Fibroblast of lung (primary cell): Measurements from ENCODE around the gene KMT2D. TPM values are rescaled to one million over a fixed set of nuclear protein-coding genes. Genes with fewer than 3 reads are reported as not detected.

Experiments used
- DNase-seq, 2 donors: peaks; one replicate each; pipeline versions ENCODE4 v3.0.0 to v3.0.0-alpha.2; 2010; ENCODE audit warnings: low read depth in 2 of 2
- H2AFZ ChIP-seq: 2 replicates; pipeline ENCODE4 v1.5.1; 2012; ENCODE audit warnings: low read length, control low read depth, inconsistent platforms
- H3K27ac ChIP-seq: 2 replicates; pipeline ENCODE4 v1.5.1; 2011; ENCODE audit warnings: low read length, control low read depth; ENCODE audit not compliant: insufficient read depth
- H3K27me3 ChIP-seq: 2 replicates; pipeline ENCODE4 v1.5.1; 2011; ENCODE audit warnings: mild to moderate bottlenecking, low read length; ENCODE audit not compliant: control insufficient read depth, insufficient read depth
- H3K36me3 ChIP-seq: 2 replicates; pipeline ENCODE4 v1.5.1; 2011; ENCODE audit warnings: low read length; ENCODE audit not compliant: control insufficient read depth, insufficient read depth
- H3K4me1 ChIP-seq: 2 replicates; pipeline ENCODE4 v1.5.1; 2011; ENCODE audit warnings: low read length; ENCODE audit not compliant: control insufficient read depth, insufficient read depth; ENCODE audit errors: extremely low read depth
- H3K4me2 ChIP-seq: 2 replicates; pipeline ENCODE4 v1.5.1; 2011; ENCODE audit warnings: low read length, control low read depth; ENCODE audit not compliant: insufficient read depth; ENCODE audit errors: extremely low read depth
- H3K4me3 ChIP-seq, 4 experiments: fragments of 200-600 bp in 1 of 4; sonication (generic) in 1 of 4; replicated peaks in 1 of 4; 2 replicates each; pipeline ENCODE4 v1.5.1; 2011 to 2016; ENCODE audit warnings: low read length in 4 of 4, low read depth in 3 of 4, mild to moderate bottlenecking in 3 of 4, control low read depth in 2 of 4, inconsistent platforms in 1 of 4, mixed read lengths in 1 of 4; ENCODE audit not compliant: insufficient read depth in 1 of 4; ENCODE audit errors: control extremely low read depth in 1 of 4
- H3K79me2 ChIP-seq: 2 replicates; pipeline ENCODE4 v1.5.1; 2012; ENCODE audit warnings: mild to moderate bottlenecking, low read length, inconsistent platforms; ENCODE audit not compliant: control insufficient read depth, insufficient read depth
- H3K9ac ChIP-seq: 2 replicates; pipeline ENCODE4 v1.5.1; 2011; ENCODE audit warnings: mild to moderate bottlenecking, low read length, control low read depth; ENCODE audit not compliant: insufficient read depth
- H3K9me3 ChIP-seq: 2 replicates; pipeline ENCODE4 v1.5.1; 2012; ENCODE audit warnings: low read depth, low read length; ENCODE audit not compliant: control insufficient read depth, insufficient read depth
- H4K20me1 ChIP-seq: 2 replicates; pipeline ENCODE4 v1.5.1; 2011; ENCODE audit warnings: low read length; ENCODE audit not compliant: control insufficient read depth, insufficient read depth; ENCODE audit errors: extremely low read depth
- EZH2 ChIP-seq: IDR thresholded peaks from 2 replicates; pipeline ENCODE4 v1.5.1; 2012; ENCODE audit warnings: low read length, control low read depth, mild to moderate bottlenecking; ENCODE audit errors: missing control alignments
- polyA plus RNA-seq, 2 donors: library from polyadenylated mRNA; depleted of rRNA in 1 of 2; stranded (reverse) in 1 of 2; unstranded in 1 of 2; fragments of >200 nt; gene quantifications; 2 replicates each; pipeline ENCODE4 v1.2.1, GENCODE V29; 2011 to 2012; ENCODE audit warnings: missing spikeins in 1 of 2
- total RNA-seq: library from RNA; depleted of rRNA; stranded (reverse); fragments of >200 nt; gene quantifications from 2 replicates; pipeline ENCODE4 v1.2.1, GENCODE V29; 2014
- TF ChIP-seq, protein P1 (sequence below), 2 donors: IDR thresholded peaks in 1 of 2; conservative IDR thresholded peaks in 1 of 2; 1 replicate in 1 of 2; 2 replicates in 1 of 2; pipeline ENCODE4 v1.5.1; 2011 to 2012; ENCODE audit warnings: low read length in 2 of 2, control low read depth in 1 of 2, inconsistent platforms in 1 of 2, low read depth in 1 of 2, mild to moderate bottlenecking in 1 of 2

The KMT2D gene
- total and polyA plus RNA-seq, 2 donors (not counting 1 experiment from before 2014, with no cell fraction given), result 7.3 to 33.0 TPM

DNA sequence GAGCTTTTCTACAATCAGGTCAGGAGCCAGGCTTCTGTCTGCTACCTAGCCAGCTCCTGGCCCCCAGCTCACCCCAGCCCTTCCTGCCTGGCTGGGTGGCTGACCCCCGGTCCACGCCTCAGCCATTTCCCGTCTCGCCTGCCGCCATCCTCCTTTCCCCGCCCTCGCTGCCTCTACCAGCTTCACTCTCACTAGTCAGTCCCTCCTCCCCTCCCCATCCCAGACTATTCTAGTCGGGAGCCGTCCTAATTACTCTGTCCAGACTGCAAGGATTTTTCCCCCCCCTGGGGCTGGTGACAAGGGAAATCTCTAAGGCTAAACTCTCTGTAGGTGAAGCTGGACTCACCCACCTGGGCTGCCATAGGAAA is 33.2 kb upstream of the KMT2D start:
- peaks cover 7% of the 10 kb centered on the region for H3K4me1 ChIP-seq
- H3K9me3 ChIP-seq, result no peaks in the 10 kb centered on the region
- H4K20me1 ChIP-seq, result no peaks in the 10 kb centered on the region
- no peak for DNase-seq
- peak overlapping the region; percentile 9 for H3K4me2 ChIP-seq
- peaks cover 21% of the 10 kb centered on the region for H3K27me3 ChIP-seq
- peaks cover 5% of the 10 kb centered on the region for H3K36me3 ChIP-seq
- H3K9ac ChIP-seq, result no peak overlapping the region
- H2AFZ ChIP-seq, result no peak overlapping the region
- H3K27ac ChIP-seq, result no peak overlapping the region
- H3K79me2 ChIP-seq, result no peaks in the 10 kb centered on the region
- peak; percentile 73 for TF ChIP-seq EZH2
- TF ChIP-seq, protein P1, sequence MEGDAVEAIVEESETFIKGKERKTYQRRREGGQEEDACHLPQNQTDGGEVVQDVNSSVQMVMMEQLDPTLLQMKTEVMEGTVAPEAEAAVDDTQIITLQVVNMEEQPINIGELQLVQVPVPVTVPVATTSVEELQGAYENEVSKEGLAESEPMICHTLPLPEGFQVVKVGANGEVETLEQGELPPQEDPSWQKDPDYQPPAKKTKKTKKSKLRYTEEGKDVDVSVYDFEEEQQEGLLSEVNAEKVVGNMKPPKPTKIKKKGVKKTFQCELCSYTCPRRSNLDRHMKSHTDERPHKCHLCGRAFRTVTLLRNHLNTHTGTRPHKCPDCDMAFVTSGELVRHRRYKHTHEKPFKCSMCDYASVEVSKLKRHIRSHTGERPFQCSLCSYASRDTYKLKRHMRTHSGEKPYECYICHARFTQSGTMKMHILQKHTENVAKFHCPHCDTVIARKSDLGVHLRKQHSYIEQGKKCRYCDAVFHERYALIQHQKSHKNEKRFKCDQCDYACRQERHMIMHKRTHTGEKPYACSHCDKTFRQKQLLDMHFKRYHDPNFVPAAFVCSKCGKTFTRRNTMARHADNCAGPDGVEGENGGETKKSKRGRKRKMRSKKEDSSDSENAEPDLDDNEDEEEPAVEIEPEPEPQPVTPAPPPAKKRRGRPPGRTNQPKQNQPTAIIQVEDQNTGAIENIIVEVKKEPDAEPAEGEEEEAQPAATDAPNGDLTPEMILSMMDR (conservative IDR thresholded peaks at IDR 0.05 in 1 of 2, IDR thresholded peaks at IDR 0.05 in 1 of 2; ENCODE audit: low read depth in 1 of 2, low read length in 2 of 2), result no peak
- H3K4me3 ChIP-seq, result peak overlapping the region in 1 of 4 experiments; percentile 33

DNA sequence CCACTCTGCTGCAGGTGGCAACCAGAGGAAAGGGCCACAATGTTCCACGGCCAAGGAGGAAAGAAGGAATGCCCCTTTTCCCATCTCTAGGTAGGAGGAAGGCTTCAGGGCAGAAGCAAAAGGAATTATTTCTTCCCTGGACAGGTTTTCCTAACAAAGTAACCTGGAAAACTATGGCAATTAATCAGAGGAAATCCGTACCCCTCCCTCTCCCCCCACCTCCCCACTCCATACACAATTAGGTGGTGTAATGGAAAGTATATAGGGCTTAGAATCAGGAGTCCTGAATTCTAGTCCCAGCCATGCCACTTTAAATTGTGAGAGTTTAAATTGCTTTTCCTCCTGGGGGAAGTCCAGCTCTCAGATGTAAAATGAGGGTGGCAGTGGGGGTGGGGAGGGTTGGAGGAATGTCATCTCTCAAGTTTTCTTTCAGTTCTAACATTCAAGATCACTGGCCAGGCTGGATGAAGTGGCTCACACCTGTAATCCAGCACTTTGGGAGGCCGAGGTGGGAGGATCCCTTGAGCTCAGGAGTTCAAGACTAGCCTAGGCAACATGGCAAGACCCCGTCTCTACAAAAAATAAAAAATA is 32.3 kb upstream of the KMT2D start:
- no peaks in the 10 kb centered on the region for H3K79me2 ChIP-seq
- H3K27ac ChIP-seq, result no peak overlapping the region
- H4K20me1 ChIP-seq, result no peaks in the 10 kb centered on the region
- H3K4me3 ChIP-seq, result no peak overlapping the region
- peaks cover 9% of the 10 kb centered on the region for H3K4me1 ChIP-seq
- H3K4me2 ChIP-seq, result no peak overlapping the region
- H3K9ac ChIP-seq, result no peak overlapping the region
- peaks cover 5% of the 10 kb centered on the region for H3K36me3 ChIP-seq
- H3K9me3 ChIP-seq, result no peaks in the 10 kb centered on the region
- H3K27me3 ChIP-seq, result peaks cover 21% of the 10 kb centered on the region
- H2AFZ ChIP-seq, result no peak overlapping the region
- no peak for DNase-seq
- TF ChIP-seq, protein P1 (conservative IDR thresholded peaks at IDR 0.05 in 1 of 2, IDR thresholded peaks at IDR 0.05 in 1 of 2; ENCODE audit: low read depth in 1 of 2, low read length in 2 of 2), result no peak
- TF ChIP-seq EZH2, result no peak

DNA sequence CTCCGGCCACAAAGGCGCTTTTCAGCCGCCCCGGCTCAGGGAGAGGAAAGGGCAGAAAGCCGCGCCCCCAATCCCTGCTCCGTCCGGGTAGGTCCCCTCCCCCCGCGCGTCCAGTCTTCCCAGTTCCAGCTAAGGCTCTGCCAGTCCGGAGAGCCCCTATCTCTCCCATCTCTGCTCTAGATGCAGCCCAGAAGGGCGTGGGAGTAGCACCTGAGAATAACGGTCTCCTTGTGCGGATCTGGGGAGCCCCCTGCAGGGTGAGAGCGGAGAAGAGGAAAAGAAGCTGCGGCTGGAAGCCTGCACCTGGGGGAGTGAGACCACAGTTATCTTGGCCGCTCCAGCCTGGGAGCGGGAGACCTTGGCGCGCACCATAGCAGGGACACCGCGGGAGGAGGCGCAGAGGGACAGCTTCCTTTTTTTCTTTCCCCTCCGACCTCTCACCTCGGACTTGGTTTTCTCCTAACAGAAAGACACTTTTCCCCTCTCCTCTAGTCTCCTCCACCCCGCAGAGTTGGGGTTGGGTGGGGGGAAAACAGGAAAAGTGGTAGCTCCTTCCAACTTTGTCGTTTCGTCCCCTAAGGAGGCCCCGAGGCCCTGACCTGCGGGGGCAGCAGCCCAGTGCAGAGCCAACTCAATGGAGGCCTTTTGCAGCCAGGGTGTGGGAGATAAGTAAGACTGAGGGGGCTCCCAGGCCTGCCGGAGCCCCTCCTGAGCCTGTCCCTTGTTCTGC is 31.7 kb upstream of the KMT2D start:
- H3K27ac ChIP-seq, result no peak overlapping the region
- H2AFZ ChIP-seq, result no peak overlapping the region
- no peak overlapping the region for H3K9ac ChIP-seq
- TF ChIP-seq EZH2, result no peak
- TF ChIP-seq, protein P1 (conservative IDR thresholded peaks at IDR 0.05 in 1 of 2, IDR thresholded peaks at IDR 0.05 in 1 of 2; ENCODE audit: low read depth in 1 of 2, low read length in 2 of 2), result peak; percentile 39 to 55
- peaks cover 9% of the 10 kb centered on the region for H3K4me1 ChIP-seq
- no peak for DNase-seq
- no peaks in the 10 kb centered on the region for H3K79me2 ChIP-seq
- no peaks in the 10 kb centered on the region for H3K36me3 ChIP-seq
- peak overlapping the region; percentile 77 for H3K4me2 ChIP-seq
- H4K20me1 ChIP-seq, result no peaks in the 10 kb centered on the region
- no peaks in the 10 kb centered on the region for H3K9me3 ChIP-seq
- peak overlapping the region; percentile 16 to 50 (median 30) for H3K4me3 ChIP-seq
- peaks cover 21% of the 10 kb centered on the region for H3K27me3 ChIP-seq
